Stomach (tissue), 9 donors: Measurements from ENCODE around the gene C16orf96. TPM values are rescaled to one million over a fixed set of nuclear protein-coding genes. Genes with fewer than 3 reads are reported as not detected.

Experiments
- DNase-seq, 2 donors: peaks; one replicate each; pipeline versions ENCODE4 v3.0.0 to v3.0.0-alpha.2; 2013 to 2019
- H3K27ac ChIP-seq, 5 donors: fragments of 200-600 bp in 4 of 5; sonication (generic) in 4 of 5; one replicate each; pipeline ENCODE4 v1.5.1; 2013 to 2019; ENCODE audit warnings: mild to moderate bottlenecking in 1 of 5, moderate library complexity in 1 of 5
- H3K27me3 ChIP-seq, 3 donors: fragments of 200-600 bp; sonication (generic); one replicate each; pipeline ENCODE4 v1.5.1; 2017 to 2019; ENCODE audit warnings: mixed run types in 1 of 3
- H3K36me3 ChIP-seq, 4 donors: fragments of 200-600 bp; sonication (generic); 1 replicate in 3 of 4; 2 replicates in 1 of 4; pipeline ENCODE4 v1.5.1; 2016 to 2019
- H3K4me1 ChIP-seq, 4 donors: fragments of 200-600 bp; sonication (generic); one replicate each; pipeline ENCODE4 v1.5.1; 2016 to 2019
- H3K4me3 ChIP-seq, 4 donors: fragments of 200-600 bp; sonication (generic) in 3 of 4; one replicate each; pipeline ENCODE4 v1.5.1; 2016 to 2019; ENCODE audit warnings: mild to moderate bottlenecking in 1 of 4
- H3K9me3 ChIP-seq, 4 donors: fragments of 200-600 bp; sonication (generic); one replicate each; pipeline ENCODE4 v1.5.1; 2016 to 2019
- EP300 ChIP-seq: sonication (generic); formaldehyde crosslinking; IDR thresholded peaks from one replicate; pipeline ENCODE4 v1.6.1; 2017; ENCODE audit warnings: antibody characterized with exemption
- POLR2A ChIP-seq, 4 donors: fragments of 450-650 bp; IDR thresholded peaks; one replicate each; pipeline ENCODE4 v1.6.1; 2016; ENCODE audit warnings: antibody characterized with exemption in 4 of 4, control low read depth in 2 of 4, mild to moderate bottlenecking in 1 of 4, moderate library complexity in 1 of 4
- POLR2AphosphoS5 ChIP-seq, 3 donors: sonication (generic); formaldehyde crosslinking; IDR thresholded peaks; one replicate each; pipeline ENCODE4 v1.6.1; 2016; ENCODE audit warnings: antibody characterized with exemption in 3 of 3
- WGBS, 5 donors: extraction: QIAGEN DNeasy Blood & Tissue Kit in 3 of 5; methylation state at CpG; one replicate each; pipeline versions ENCODE4 v1.1.5 to v1.1.7; 2013 to 2018; 5-methylcytosine and 5-hydroxymethylcytosine counted together
- intact Hi-C: fragments of 100-400 bp; cut with DNase I; formaldehyde crosslinking; loops from one replicate; pipeline ENCODE4 v1.15.1; 2023; ENCODE audit warnings: low total_unique reads
- polyA plus RNA-seq, 3 donors: library from polyadenylated mRNA; stranded (reverse); fragments of 200-250 nt; gene quantifications; one replicate each; pipeline ENCODE4 v1.2.3, GENCODE V29; 2013
- total RNA-seq, 5 donors: library from RNA; depleted of rRNA; stranded (reverse); fragments of >200 nt; gene quantifications; one replicate each; pipeline versions ENCODE4 v1.1.0 to v1.2.3, GENCODE V29; 2014 to 2016
- TF ChIP-seq, protein P1 (sequence below), 7 experiments: fragments of 450-650 bp in 4 of 7; fragments of 200-600 bp in 3 of 7; sonication (generic) in 3 of 7; IDR thresholded peaks; one replicate each; pipeline ENCODE4 v1.5.1; 2016 to 2019; ENCODE audit warnings: antibody characterized with exemption in 7 of 7, control low read depth in 2 of 7, mild to moderate bottlenecking in 1 of 7
- donor health status: healthy with polysubstance abuse.
- donor health status: Bipolar disorder and iron deficiency.
- donor health status: healthy.

C16orf96 gene
- total and polyA plus RNA-seq, 8 donors: 0.37 to 0.43 TPM; not detected in 6

GRCh38 chr16:4512473-4512872 lies 43.7 kb upstream of the C16orf96 start:
- DNase-seq: no peak
- 79 to 90% (median 84%) methylated on average over 5 to 10 of the region's 10 CpGs for WGBS, 5 donors
- Histone ChIP-seq H3K27me3 (no peaks in the 10 kb centered on the region), H3K27ac (peak overlapping the region in 3 of 5 donors; percentile 1 to 82 (median 75)), H3K36me3 (peaks cover 56 to 70% (median 69%) of the 10 kb centered on the region in 4 donors), H3K4me1 (peaks cover 29 to 77% (median 50%) of the 10 kb centered on the region in 4 donors), H3K4me3 (no peak overlapping the region), H3K9me3 (no peaks in the 10 kb centered on the region)
- no peak for TF ChIP-seq POLR2A (IDR thresholded peaks at IDR 0.05)
- intact Hi-C loops: no loop called here

GRCh38 chr16:4513086-4513860 lies 42.9 kb upstream of the C16orf96 start:
- H3K36me3 ChIP-seq: peaks cover 48 to 62% (median 61%) of the 10 kb centered on the region in 4 donors

DNA sequence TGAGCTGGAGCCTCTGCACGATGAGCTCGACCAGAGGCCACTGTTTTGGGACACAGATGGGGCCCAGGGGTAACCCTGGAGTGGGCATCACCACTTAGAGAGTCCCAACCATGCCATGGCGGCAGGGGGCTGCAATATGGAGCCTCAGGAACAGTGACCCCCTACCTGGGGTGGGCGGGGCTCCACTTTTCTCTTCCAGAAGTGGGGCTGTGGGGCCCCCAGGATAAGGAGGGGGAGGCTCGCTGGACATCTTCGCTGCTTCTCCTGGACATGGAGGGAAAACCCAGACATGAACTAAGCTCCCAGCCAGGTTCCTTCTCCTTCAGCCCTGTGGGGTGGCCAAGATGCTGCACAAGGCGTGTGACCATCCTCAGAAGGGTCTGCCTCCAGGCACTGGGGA lies 42.3 kb upstream of the C16orf96 start:
- 90 to 96% (median 93%) methylated on average over 7 of the region's 7 CpGs for WGBS, 5 donors
- TF ChIP-seq, protein P1, sequence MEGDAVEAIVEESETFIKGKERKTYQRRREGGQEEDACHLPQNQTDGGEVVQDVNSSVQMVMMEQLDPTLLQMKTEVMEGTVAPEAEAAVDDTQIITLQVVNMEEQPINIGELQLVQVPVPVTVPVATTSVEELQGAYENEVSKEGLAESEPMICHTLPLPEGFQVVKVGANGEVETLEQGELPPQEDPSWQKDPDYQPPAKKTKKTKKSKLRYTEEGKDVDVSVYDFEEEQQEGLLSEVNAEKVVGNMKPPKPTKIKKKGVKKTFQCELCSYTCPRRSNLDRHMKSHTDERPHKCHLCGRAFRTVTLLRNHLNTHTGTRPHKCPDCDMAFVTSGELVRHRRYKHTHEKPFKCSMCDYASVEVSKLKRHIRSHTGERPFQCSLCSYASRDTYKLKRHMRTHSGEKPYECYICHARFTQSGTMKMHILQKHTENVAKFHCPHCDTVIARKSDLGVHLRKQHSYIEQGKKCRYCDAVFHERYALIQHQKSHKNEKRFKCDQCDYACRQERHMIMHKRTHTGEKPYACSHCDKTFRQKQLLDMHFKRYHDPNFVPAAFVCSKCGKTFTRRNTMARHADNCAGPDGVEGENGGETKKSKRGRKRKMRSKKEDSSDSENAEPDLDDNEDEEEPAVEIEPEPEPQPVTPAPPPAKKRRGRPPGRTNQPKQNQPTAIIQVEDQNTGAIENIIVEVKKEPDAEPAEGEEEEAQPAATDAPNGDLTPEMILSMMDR (IDR thresholded peaks at IDR 0.05): no peak
- TF ChIP-seq POLR2A (IDR thresholded peaks at IDR 0.05) (no peak), POLR2AphosphoS5 (IDR thresholded peaks at IDR 0.05) (no peak), EP300 (no peak)
- H3K36me3 ChIP-seq: peaks cover 42 to 56% (median 55%) of the 10 kb centered on the region in 4 donors

More at GRCh38 chr16:4513086-4513860, 42.9 kb upstream of the C16orf96 start:
- TF ChIP-seq EP300 (no peak), POLR2AphosphoS5 (IDR thresholded peaks at IDR 0.05) (no peak), POLR2A (IDR thresholded peaks at IDR 0.05) (no peak)
- TF ChIP-seq, protein P1 (IDR thresholded peaks at IDR 0.05): no peak
- DNase-seq: no peak
- intact Hi-C loops: no loop called here
- Histone ChIP-seq H3K9me3 (no peaks in the 10 kb centered on the region), H3K27me3 (no peaks in the 10 kb centered on the region), H3K4me1 (peaks cover 29 to 84% (median 50%) of the 10 kb centered on the region in 4 donors), H3K27ac (peak overlapping the region in 3 of 5 donors; percentile 73 to 82 (median 75)), H3K4me3 (no peak overlapping the region)
- WGBS, 5 donors: 66 to 82% (median 75%) methylated on average over 15 to 19 of the region's 19 CpGs

GRCh38 chr16:4514606-4515005 lies 41.5 kb upstream of the C16orf96 start:
- peaks cover 34 to 49% (median 47%) of the 10 kb centered on the region in 4 donors for H3K36me3 ChIP-seq
- WGBS, 5 donors: 22 to 48% (median 30%) methylated on average over 7 of the region's 7 CpGs
- H3K27me3 ChIP-seq: no peaks in the 10 kb centered on the region
- no peaks in the 10 kb centered on the region for H3K9me3 ChIP-seq
- no peak for DNase-seq
- no peak for TF ChIP-seq EP300
- TF ChIP-seq, protein P1 (IDR thresholded peaks at IDR 0.05): no peak
- no peak for TF ChIP-seq POLR2AphosphoS5 (IDR thresholded peaks at IDR 0.05)
- no peak for TF ChIP-seq POLR2A (IDR thresholded peaks at IDR 0.05)
- peaks cover 29 to 83% (median 49%) of the 10 kb centered on the region in 4 donors for H3K4me1 ChIP-seq
- peak overlapping the region; percentile 15 to 82 (median 73) for H3K27ac ChIP-seq
- intact Hi-C loops: no loop called here
- no peak overlapping the region for H3K4me3 ChIP-seq

More for the DNA sequence above, 42.3 kb upstream of the C16orf96 start:
- H3K4me1 ChIP-seq: peaks cover 29 to 84% (median 50%) of the 10 kb centered on the region in 4 donors
- H3K4me3 ChIP-seq: no peak overlapping the region
- H3K27me3 ChIP-seq: no peaks in the 10 kb centered on the region
- no peaks in the 10 kb centered on the region for H3K9me3 ChIP-seq
- intact Hi-C loops: no loop called here
- no peak for DNase-seq
- peak overlapping the region; percentile 15 to 82 (median 73) for H3K27ac ChIP-seq
